Skin epidermis (tissue), 12 donors: Measurements from ENCODE around the gene CAMK2A.

ENCODE experiments used
- H3K27ac ChIP-seq, 21 experiments: fragments of 200-600 bp; sonication (generic) in 11 of 21; one replicate each; pipeline ENCODE4 v1.5.0; 2020; ENCODE audit warnings: mild to moderate bottlenecking in 3 of 21, inconsistent platforms in 2 of 21, moderate library complexity in 2 of 21
- H3K4me3 ChIP-seq, 7 experiments: fragments of 200-600 bp; sonication (generic) in 2 of 7; one replicate each; pipeline ENCODE4 v1.5.0; 2020; ENCODE audit warnings: inconsistent platforms in 2 of 7, mild to moderate bottlenecking in 2 of 7, moderate library complexity in 1 of 7

CAMK2A gene

DNA sequence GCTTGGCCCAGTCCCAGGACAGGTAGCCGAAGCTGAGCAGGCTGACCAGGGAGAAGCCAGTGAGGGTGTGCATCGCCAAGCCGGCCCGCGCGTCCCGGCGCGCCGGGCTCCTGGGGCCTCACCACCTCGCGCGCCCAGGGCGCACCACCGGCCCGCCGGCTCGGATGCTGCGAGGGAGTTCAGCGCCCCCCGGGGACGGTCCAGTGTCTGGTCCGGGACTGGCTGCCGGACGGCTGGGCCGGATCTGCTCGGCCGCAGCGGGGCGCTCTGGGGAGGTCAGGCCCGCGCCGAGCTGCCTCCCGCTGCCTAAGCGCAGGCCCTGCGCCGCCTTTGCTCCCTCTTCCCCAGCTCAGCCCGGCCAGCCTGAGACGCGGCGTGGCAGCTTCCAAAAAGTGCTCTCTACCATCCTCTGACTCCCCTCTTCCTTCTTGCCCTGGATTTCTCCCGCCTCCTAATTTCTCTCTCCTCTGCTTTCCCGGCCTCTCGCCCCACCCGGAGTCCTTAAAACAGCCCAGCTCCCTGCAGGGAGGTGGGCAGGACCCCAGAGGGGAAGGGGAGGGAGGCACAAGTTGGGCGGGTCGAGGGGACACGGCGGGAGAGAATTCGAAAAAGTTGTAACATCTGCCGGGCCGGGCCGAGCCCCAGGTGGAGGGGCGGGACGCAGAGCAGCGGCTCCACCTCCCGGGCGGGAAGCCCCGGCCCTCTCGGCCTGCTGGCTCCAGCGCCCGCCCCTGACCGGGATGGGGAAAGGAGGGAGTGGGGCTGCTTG, 12.9 kb upstream of the CAMK2A start, which contains the start of gene ARSI:
TSS of gene ARSI (minus strand) at position 605 of the 769 bp plus-strand sequence. CDS start at position 73, 532 bp downstream.
- peak within 1 kb of the TSS in 17 of 21 experiments; percentile 2 to 81 (median 57) for H3K27ac ChIP-seq
- H3K4me3 ChIP-seq, result peak within 1 kb of the TSS; percentile 10 to 41 (median 22)

DNA sequence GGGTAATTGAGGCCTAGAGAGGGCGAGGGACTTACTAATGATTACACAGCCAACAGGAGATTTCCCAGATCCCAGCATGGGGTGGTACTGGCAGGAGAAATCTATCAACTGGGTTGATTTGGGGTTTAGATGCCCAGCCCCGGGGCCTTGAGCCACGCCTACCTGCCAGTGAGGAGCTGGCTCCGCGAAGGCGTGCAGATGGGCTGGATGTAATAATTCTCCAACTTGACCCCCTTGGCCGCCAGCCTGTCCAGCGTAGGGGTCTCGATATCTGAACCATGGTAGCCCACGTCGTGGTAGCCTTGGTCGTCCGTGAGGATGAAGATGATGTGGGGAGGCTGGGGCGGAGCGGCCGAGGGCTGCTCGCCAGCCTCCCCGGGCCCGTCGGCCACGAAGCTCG, 12.3 kb upstream of the CAMK2A start:
- peak overlapping the region in 14 of 21 experiments; percentile 2 to 81 (median 55) for H3K27ac ChIP-seq
- peak overlapping the region; percentile 10 to 41 (median 22) for H3K4me3 ChIP-seq

DNA sequence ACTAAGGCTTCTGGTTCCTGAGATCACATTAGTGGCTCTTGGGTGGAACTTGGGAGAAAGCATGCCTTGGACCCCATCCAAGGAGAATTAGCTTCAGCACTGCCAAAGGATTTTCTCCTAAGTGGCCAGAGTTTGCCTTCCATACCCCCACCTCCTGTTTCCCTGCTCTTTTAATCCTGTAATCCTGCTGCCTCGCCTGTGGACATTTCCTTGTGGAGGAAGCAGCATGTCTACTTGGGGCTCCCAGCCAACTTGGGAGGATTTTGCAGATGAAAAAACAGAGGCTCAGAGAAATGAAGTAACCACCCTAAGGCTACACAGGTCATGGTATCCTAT, 11.6 kb upstream of the CAMK2A start:
- no peak overlapping the region for H3K4me3 ChIP-seq

DNA sequence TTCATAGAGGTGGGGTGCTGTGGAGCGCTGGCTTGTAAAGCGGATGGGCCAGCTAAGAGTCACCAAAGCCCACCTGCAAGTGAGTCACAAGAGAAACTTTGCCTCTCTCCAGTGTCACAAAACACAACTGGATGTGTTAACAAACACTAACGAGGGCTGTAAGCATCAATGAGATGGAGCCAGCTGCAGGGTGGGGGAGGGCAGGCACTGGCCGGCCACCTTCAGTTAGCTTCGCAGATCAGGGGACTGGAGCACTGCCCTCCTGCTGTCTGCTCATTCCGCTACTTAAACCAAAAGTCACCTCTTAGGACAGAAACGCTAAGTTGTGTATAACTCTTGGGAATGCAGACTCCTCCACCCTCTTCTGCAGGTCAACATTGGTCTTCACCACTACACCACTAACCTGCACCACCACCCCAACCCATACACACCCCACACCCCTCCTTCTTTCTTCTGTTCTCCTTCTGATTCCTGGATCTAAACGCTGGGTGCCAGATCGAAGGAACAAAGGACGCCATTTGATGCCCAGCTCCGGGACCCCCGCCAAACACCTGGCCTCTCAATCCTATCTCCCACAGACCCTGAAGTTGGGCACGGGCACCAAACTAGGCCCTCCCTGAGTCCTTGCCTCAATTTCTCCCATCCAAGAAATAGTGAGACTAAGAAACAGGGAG, 11.1 kb upstream of the CAMK2A start:
- H3K4me3 ChIP-seq, result no peak overlapping the region
- peak overlapping the region in 6 of 21 experiments; percentile 23 to 81 (median 70) for H3K27ac ChIP-seq

More for the DNA sequence above, 11.6 kb upstream of the CAMK2A start:
- peak overlapping the region in 3 of 21 experiments; percentile 23 to 81 (median 34) for H3K27ac ChIP-seq

- no peak overlapping the region for H3K4me3 ChIP-seq
- peak overlapping the region in 19 of 21 experiments; percentile 3 to 81 (median 48) for H3K27ac ChIP-seq
Observed at GRCh38 chr5:150299571-150300327, 10.2 kb upstream of the CAMK2A start.

GRCh38 chr5:150298701-150299451, 9.3 kb upstream of the CAMK2A start:
- peak overlapping the region in 18 of 21 experiments; percentile 13 to 81 (median 52) for H3K27ac ChIP-seq
- no peak overlapping the region for H3K4me3 ChIP-seq

DNA sequence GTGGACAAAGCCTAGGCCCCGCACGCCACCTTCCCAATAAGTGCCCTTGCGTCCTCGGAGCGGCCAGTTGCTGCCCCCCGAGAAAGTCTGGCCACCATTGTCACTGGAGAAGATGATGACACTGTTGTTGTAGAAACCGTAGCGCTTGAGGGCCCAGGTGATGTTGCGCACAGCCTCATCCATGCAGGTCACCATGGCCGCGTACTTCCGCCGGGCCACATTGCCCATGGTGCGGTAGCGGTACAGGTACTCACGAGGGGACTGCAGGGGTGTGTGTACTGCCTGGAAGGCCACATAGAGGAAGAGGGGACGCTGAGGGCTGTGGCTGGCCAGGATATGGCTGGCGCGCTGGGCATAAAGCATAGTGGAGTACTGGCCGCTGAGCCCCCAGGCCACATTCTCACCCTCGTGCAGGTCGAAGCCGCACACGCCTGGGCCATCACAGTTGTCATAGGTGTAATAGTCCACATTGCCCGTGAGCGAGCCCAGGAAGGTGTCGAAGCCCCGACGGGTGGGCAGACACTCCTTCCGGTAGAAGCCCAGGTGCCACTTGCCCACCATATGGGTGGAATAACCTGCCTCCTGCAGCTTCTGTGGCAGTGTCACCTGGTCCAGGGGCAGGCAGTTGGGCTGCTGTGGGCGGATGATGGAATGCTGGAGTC, 8.5 kb upstream of the CAMK2A start:
- H3K4me3 ChIP-seq, result no peak overlapping the region
- peak overlapping the region in 12 of 21 experiments; percentile 13 to 75 (median 52) for H3K27ac ChIP-seq

- Histone ChIP-seq H3K4me3 (no peak overlapping the region), H3K27ac (peak overlapping the region in 1 of 21 experiments; percentile 37)
Observed at GRCh38 chr5:150297236-150297890, 7.8 kb upstream of the CAMK2A start.

DNA sequence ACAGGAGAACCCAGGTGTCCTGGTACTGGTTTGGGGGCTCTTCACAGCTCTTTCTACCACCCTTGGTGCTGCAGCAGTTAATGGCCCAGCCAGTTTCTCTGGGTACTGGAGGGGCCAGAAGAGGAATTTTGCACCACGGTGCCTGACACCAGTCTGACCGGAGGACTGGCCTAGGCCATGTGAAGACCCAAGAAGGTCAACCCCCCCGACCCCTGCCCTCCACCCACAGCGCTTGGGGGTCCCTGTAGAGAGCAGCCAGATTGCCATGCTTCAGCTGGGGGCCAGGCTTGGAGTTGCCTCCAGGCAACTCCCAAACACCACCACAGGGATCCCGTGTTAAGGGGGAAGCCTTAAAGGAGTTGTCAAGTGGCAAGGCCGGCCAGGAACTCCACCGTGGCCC, 6.9 kb upstream of the CAMK2A start:
- Histone ChIP-seq H3K27ac (peak overlapping the region in 9 of 21 experiments; percentile 26 to 63 (median 39)), H3K4me3 (no peak overlapping the region)

- Histone ChIP-seq H3K4me3 (no peak overlapping the region), H3K27ac (peak overlapping the region in 12 of 21 experiments; percentile 1 to 63 (median 36))
Observed at GRCh38 chr5:150295741-150296486, 6.3 kb upstream of the CAMK2A start.

GRCh38 chr5:150295172-150295634, 5.6 kb upstream of the CAMK2A start:
- peak overlapping the region in 12 of 21 experiments; percentile 1 to 63 (median 34) for H3K27ac ChIP-seq

DNA sequence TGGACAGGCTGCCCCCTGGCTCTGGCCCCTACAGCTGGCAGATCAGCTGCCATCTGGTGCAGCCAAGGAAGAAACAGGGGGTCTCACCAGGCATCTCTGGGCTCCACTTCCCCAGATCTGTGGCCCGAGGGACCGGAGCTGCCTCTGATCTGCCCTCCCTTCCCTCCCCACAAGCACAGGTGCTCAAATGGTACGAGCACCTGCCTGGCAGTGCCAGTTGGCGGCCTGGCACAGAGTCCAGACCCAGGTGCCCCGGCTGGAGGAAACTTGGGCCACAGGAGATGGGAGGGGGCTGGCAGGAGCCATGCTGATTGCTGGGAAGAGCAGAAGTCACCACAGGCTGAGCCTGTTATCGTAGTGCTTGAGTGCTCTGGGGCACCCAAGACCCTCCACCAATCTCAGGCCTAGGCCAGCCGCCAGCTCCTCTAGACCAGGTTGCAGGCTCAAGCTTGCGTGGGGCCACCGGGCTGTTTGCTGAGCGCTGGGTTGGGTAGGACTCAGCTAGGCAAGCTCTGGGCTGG, 5.0 kb upstream of the CAMK2A start:
- peak overlapping the region in 7 of 21 experiments; percentile 1 to 39 (median 29) for H3K27ac ChIP-seq
- H3K4me3 ChIP-seq, result no peak overlapping the region

More at GRCh38 chr5:150295172-150295634, 5.6 kb upstream of the CAMK2A start:
- no peak overlapping the region for H3K4me3 ChIP-seq

- Histone ChIP-seq H3K27ac (no peak overlapping the region), H3K4me3 (no peak overlapping the region)
Observed at GRCh38 chr5:150293091-150293941, 3.7 kb upstream of the CAMK2A start.

GRCh38 chr5:150291388-150292385, 2.1 kb upstream of the CAMK2A start:
- Histone ChIP-seq H3K4me3 (no peak overlapping the region), H3K27ac (no peak overlapping the region)

GRCh38 chr5:150288791-150289190, 782 bp downstream of the CAMK2A start:
- H3K4me3 ChIP-seq, result no peak overlapping the region
- H3K27ac ChIP-seq, result no peak overlapping the region
